A673 (cell line): ENCODE data around the gene ANKUB1.

Source experiments
- CTCF ChIP-seq: fragments of 300-800, 200-600 bp; sonication (generic); conservative IDR thresholded peaks from 2 replicates; pipeline ENCODE4 v1.5.1; 2017; ENCODE audit warnings: low read depth, mild to moderate bottlenecking, antibody characterized with exemption, low read length, moderate library complexity, mixed read lengths
- EZH2 ChIP-seq: fragments of 200-600 bp; sonication (generic); IDR thresholded peaks from 2 replicates; pipeline ENCODE4 v1.6.1; 2017; ENCODE audit warnings: borderline replicate concordance, low read depth, mild to moderate bottlenecking, mixed read lengths, antibody characterized with exemption, low read length; ENCODE audit not compliant: poor library complexity, severe bottlenecking

GRCh38 chr3:149784064-149784704 lies 8.2 kb downstream of the ANKUB1 start:
- TF ChIP-seq CTCF (no peak), EZH2 (no peak)
